ENCODE data around the gene B3GAT2.
"Not testable (repeated sequence)": the region's sequence is repeated elsewhere in the genome, so short reads cannot be mapped to it uniquely, and the experiment has no call there.

GRCh38 chr6:70944321-70944720 lies 12.5 kb downstream of the B3GAT2 start:
- not testable (repeated sequence) for TF ChIP-seq CTCF (IDR thresholded peaks at IDR 0.05; ENCODE audit: poor library complexity); EZH2 (IDR thresholded peaks at IDR 0.05; ENCODE audit: borderline replicate concordance); EZH2phosphoT487 (IDR thresholded peaks at IDR 0.05; ENCODE audit: low read depth, severe bottlenecking, unreplicated experiment)

Measured in hepatocyte (in vitro differentiated cells).